SK-MEL-5 (cell line): ENCODE data around the gene TMEM106C. TPM values are rescaled to one million over a fixed set of nuclear protein-coding genes. Genes with fewer than 3 reads are reported as not detected.

Source experiments
- total RNA-seq: library from RNA; depleted of rRNA; stranded (reverse); fragments of >200 nt; shearing (Covaris generic); gene quantifications from 2 replicates; pipeline ENCODE4 v1.2.3, GENCODE V29; 2014; rRNA removed

TMEM106C gene
- total RNA-seq, 1 experiment from 2014 or later = 197 TPM

Other genes starting within 250 kb of the TMEM106C start
- not detected in 2 replicates for gene ENDOU, start 238.1 kb upstream of the TMEM106C start, total RNA-seq
- gene RAPGEF3, start 204.7 kb upstream of the TMEM106C start, total RNA-seq = 1.1 and 1.3 TPM in 2 replicates
- gene SLC48A1, start 190.4 kb upstream of the TMEM106C start, total RNA-seq = 12.7 and 12.9 TPM in 2 replicates
- 3.0 and 3.6 TPM in 2 replicates for gene HDAC7, start 143.7 kb upstream of the TMEM106C start, total RNA-seq
- gene VDR, start 58.6 kb upstream of the TMEM106C start, total RNA-seq = 1.4 and 1.8 TPM in 2 replicates
- gene COL2A1, start 40.9 kb downstream of the TMEM106C start, total RNA-seq = 0.03 TPM in 1 of 2 replicates, not detected in the other
- 18.8 and 19.2 TPM in 2 replicates for gene SENP1, start 142.5 kb downstream of the TMEM106C start, total RNA-seq
- gene PFKM, start 155.8 kb downstream of the TMEM106C start, total RNA-seq = 113 and 116 TPM in 2 replicates
- gene ASB8, start 193.9 kb downstream of the TMEM106C start, total RNA-seq = 21.9 and 29.7 TPM in 2 replicates
- 0.05 TPM in 2 replicates for gene CCDC184, start 220.0 kb downstream of the TMEM106C start, total RNA-seq
- gene OR10AD1, start 239.7 kb downstream of the TMEM106C start, total RNA-seq = not detected in 2 replicates